SK-N-SH (cell line): ENCODE data around the gene TMEM62.

Experiments used
- CTCF ChIP-seq: fragments of 200-600 bp; sonication (generic); IDR thresholded peaks from 2 replicates; pipeline ENCODE4 v1.6.1; 2017; ENCODE audit warnings: antibody characterized with exemption, mild to moderate bottlenecking, moderate library complexity
- EP300 ChIP-seq, 2 experiments: IDR thresholded peaks; 2 replicates each; pipeline versions ENCODE4 v1.4.0 to v1.6.1; 2012; ENCODE audit warnings: borderline replicate concordance in 1 of 2, low read depth in 1 of 2, low read length in 1 of 2
- FOXM1 ChIP-seq: IDR thresholded peaks from 2 replicates; pipeline ENCODE4 v1.4.0; 2012; ENCODE audit warnings: low read depth, mild to moderate bottlenecking
- MAX ChIP-seq: IDR thresholded peaks from 2 replicates; pipeline ENCODE4 v1.4.0; 2012; ENCODE audit warnings: low read depth
- MXI1 ChIP-seq: IDR thresholded peaks from 2 replicates; pipeline ENCODE4 v1.6.1; 2012; ENCODE audit warnings: mild to moderate bottlenecking, low read depth, low read length, improper control_type of control experiment
- REST ChIP-seq: IDR thresholded peaks from 2 replicates; pipeline ENCODE4 v1.6.1; 2012; ENCODE audit warnings: mild to moderate bottlenecking, low read depth, low read length, moderate library complexity

DNA sequence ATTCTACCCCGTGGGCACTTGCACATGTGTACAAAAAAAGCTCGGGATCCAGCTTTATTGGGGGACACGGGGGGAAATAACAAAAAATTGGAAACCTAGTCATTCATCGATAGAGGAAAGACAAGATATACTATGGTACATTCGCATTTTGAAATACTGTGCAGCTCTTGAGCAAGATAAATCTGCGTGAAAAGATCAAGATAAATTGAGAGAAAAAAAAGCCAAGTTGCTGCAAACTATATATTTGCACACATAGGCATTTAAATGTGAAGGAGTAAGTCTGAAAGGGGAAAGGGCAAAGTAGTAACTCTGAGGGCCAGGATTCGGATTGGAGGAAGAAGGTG is 26.9 kb upstream of the TMEM62 start:
- no peak for TF ChIP-seq REST
- no peak for TF ChIP-seq MAX
- no peak for TF ChIP-seq EP300 (IDR thresholded peaks at IDR 0.05; ENCODE audit: borderline replicate concordance in 1 of 2, low read depth in 1 of 2, low read length in 1 of 2)
- TF ChIP-seq CTCF = no peak
- no peak for TF ChIP-seq MXI1
- no peak for TF ChIP-seq FOXM1
